Loucy (cell line): ENCODE results near the gene ATP11A.

Experiments
- CTCF ChIP-seq: fragments of 200-600 bp; sonication (generic); conservative IDR thresholded peaks from 2 replicates; pipeline ENCODE4 v1.5.1; 2014; ENCODE audit warnings: mild to moderate bottlenecking, antibody characterized with exemption, low read length
- EZH2phosphoT487 ChIP-seq: fragments of 200-600 bp; IDR thresholded peaks from 2 replicates; pipeline ENCODE4 v1.6.1; 2018; ENCODE audit warnings: antibody characterized with exemption, mild to moderate bottlenecking, moderate library complexity, borderline replicate concordance

- TF ChIP-seq CTCF = no peak
- TF ChIP-seq EZH2phosphoT487 = no peak
Observed at GRCh38 chr13:112764864-112765561, 75.2 kb downstream of the ATP11A start.
